Esophagus mucosa (tissue), 1 donor: Measurements from ENCODE around the gene MEIOB. TPM values are rescaled to one million over a fixed set of nuclear protein-coding genes. Genes with fewer than 3 reads are reported as not detected.
A peak's percentile ranks its signal among the peaks of the same experiment; 100 is the strongest.
"Not testable (repeated sequence)": the region's sequence is repeated elsewhere in the genome, so short reads cannot be mapped to it uniquely, and the experiment has no call there.

Experiments
- ATAC-seq: fragments of 200-7000 bp; cut with Tn5 transposase; one replicate; pipeline ENCODE4 v1.9.1; 2020
- total RNA-seq: library from RNA; stranded (reverse); gene quantifications from one replicate; pipeline ENCODE4 v1.2.4, GENCODE V29; 2023
- donor health status: DM: yes; HTN: yes; CAD: no.

The MEIOB gene
- total RNA-seq, result not detected

- ATAC-seq, result peak; percentile 54
These were observed at the start of gene MEIOB for GRCh38 chr16:1871974-1872635. Gene MEIOB (minus strand): TSS chr16:1872164. CDS start chr16:1868175, 3,989 bp downstream.

- ATAC-seq, result no peak
These were observed 48.8 kb upstream of the MEIOB start for GRCh38 chr16:1920727-1921171.

DNA sequence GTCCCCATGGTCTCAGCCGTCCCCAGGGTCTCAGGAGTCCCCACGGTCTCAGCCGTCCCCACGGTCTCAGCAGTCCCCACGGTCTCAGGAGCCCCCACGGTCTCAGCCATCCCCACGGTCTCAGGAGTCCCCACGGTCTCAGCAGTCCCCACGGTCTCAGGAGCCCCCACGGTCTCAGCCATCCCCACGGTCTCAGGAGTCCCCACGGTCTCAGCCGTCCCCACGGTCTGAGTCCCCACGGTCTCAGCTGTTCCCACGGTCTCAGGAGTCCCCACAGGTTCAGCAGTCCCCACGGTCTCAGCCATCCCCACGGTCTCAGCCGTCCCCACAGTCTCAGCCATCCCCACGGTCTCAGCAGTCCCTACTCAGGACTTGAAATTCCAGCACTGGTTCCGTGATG lies 48.2 kb upstream of the MEIOB start:
- ATAC-seq, result not testable (repeated sequence)

DNA sequence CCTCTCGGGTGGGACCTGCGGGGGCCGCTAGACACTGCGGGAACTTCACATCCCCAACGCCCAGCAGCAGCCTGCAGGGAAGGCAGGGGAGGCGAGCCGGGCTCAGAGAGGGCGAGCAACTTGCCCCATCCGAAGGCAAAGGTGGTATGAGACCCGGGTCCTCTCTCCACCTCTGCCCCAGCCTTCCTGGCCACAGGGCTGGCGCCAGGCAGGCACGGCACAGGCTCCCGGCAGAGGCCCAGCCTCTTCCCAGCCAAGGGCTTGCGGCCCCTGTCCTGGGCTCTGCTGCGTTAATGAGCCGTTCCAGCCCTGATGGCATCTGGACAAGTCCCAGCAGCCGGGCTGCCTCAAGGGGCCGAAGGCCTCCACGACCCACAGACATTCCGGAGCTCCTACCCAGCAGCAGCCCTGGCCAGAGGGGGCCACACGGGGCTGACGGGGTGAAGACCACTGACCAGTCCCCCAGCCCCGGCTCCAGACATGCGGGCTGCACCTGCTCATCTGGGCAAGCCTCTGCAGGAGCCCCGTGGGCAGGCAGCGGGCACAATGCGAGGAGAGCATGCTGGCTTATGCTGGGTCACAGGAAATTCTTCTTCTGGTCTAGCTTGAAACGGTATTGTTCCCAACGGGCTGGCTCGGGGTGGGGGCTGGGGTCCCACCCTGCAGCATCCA lies 47.5 kb upstream of the MEIOB start:
- ATAC-seq, result no peak

- ATAC-seq, result no peak
These were observed 46.7 kb upstream of the MEIOB start, which contains the start of gene HS3ST6 for GRCh38 chr16:1918351-1919326. Gene HS3ST6 (minus strand): TSS chr16:1918415. CDS start chr16:1918323, 92 bp downstream.

DNA sequence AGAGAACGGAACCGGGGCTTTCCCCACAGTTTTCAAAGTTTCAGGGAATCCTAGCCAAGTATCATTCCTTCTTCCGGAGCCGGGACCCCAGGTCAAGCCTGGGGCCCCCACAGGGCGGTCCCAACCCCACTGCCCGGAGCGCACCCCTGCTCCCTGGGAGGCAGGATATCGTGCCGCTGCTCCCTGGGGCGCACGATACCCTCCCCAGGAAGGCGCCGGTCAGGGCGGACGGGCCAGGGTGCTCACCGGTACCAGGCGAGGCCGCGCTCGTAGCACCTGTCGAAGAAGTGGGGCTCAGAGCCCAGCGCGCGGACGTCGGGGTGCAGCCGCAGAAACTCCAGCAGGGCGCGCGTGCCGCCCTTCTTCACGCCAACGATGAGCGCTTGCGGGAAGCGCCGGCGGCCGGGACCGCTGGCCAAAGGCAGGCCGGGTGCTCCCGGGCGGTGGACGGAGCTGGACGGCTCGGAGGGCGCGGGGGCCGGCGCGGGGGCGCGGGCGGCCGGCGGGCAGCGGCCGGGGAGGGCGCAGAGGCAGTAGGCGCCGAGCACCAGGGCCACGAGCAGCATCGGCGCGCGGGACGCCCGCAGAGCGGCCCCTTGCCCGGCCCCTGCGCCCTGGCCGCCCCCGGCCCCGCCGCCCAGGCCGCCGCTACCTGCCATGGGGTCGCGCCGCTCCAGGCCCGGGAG lies 45.8 kb upstream of the MEIOB start:
- no peak for ATAC-seq

DNA sequence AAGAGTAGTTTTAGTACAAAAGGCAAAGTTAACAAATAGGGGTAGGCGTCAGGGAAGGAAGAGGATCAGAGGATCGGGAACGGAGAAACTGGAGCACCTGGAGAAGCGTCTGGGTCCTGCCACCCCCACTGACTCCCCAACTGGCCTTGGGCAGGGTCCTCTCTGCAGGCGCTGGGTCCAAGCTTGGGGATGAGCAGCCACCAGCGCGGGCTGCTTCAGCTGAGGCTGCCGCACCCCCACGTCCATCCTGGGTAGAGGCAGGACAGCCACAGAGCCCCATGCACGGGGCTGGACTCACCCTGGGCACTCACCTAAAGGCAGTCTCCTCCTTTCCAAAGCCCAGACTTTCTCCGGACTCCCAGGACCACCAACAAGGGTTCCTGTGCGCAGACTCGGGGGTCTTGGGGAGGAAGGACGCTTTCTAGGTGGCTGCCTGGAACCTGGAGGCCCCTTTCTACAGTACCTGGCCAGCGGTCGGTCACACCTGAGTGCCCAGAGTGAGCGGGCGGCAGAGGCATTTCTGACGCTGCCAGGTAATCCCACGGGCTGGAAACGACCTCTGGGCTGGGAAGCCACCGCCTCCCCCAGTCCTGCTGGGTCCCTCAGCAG lies 45.2 kb upstream of the MEIOB start:
- ATAC-seq, result no peak

- ATAC-seq, result no peak
These were observed 44.7 kb upstream of the MEIOB start for GRCh38 chr16:1916640-1916990.

DNA sequence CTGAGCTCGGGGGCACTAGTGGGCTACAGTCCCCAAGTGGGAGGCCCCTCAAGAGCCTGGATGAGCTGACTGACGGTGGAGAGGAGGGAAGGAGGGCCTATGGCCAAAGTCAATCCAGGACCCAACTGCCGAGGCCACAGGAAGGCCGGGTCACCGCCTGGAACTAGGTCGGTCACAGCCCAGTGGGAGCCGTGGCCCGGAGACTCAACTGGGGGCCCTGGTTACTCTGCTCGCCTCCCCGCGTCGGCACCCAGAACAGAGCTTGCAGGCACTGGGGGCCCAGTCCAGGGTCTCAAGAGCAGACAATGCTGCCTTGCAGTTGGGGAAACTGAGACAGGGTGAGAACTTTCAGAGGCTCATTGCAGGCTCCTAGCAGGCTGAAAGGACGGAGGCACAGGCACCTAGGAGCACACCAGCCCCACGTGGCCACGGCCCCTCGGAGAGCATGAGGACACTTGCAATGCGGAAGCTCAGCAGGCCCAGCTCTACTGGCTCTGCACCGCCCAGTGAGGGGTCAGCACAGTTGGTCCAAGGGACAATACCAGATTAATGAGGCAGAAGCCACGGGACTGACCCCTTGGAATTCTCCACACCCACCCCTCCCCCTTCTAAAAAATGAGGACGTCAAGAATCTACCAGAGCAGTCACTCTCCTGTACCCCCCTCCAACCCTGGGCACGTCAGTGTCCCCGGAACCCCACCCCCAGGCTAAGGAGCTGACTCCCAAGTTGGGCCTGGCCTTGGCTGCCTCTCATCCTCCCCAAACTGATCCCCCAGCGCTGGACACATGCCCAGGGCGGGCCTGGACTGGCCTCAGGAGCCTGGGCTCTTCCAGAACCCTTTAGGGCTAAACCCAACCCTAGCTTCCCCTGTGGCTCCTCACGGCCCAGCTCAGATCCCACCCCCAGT lies 44.0 kb upstream of the MEIOB start:
- no peak for ATAC-seq

DNA sequence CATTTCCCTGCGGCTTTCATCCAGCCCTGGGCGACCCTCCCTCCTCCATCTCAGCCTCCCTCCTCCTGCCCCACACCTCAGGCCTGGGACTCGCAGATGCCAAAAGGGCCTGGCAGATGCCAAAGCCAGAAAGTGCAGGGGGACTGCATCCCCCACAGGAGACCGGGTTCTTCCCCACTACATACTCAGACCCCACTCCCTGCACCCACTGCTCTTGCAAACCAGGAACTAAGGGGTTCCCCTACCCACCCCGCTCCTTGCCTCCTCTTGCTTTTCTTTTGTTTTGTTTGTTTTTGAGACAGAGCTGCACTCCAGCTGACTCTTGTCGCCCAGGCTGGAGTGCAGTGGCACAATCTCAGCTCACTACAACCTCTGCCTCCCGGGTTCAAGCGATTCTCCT lies 43.0 kb upstream of the MEIOB start:
- ATAC-seq, result no peak

- no peak for ATAC-seq
These were observed 42.2 kb upstream of the MEIOB start for GRCh38 chr16:1914084-1914608.

DNA sequence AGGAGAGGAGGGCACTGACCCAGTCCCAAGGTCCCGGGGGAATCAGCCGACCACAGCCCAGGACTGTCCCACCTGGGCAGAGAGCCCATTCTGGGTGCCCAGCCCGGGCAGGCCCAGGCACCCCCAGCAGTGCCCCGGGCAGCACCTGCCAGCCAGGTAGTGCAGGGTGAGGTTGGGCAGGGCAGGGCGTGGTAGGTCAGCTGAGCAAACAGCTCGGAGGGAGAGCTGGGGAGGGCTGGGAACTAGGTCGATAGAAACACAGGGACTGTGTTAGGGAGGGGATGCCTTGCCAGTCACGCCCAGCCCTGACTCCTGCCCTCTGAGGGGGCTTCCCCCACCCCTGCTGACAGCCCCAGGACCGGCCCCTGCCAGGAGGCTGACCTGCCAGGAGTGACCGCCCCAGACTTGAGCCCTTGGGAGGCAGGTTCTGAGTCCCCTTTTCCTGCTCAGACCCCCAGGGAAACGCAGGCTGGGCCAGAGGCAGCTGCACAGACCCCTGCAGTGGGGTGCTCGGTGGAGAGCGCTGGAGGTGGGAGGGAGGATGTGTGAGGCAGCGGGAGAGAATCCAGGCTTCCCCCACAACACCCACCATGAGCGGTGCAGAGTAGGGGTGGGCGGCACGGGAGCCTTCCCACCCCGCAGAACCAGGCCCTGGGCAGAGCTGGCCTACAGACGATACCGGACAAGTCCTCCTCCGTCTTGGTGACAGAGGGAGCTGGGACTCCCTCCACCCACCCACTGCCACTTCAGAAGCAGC lies 41.5 kb upstream of the MEIOB start:
- ATAC-seq, result peak; percentile 92

GRCh38 chr16:1912215-1912543 lies 40.2 kb upstream of the MEIOB start:
- ATAC-seq, result no peak

DNA sequence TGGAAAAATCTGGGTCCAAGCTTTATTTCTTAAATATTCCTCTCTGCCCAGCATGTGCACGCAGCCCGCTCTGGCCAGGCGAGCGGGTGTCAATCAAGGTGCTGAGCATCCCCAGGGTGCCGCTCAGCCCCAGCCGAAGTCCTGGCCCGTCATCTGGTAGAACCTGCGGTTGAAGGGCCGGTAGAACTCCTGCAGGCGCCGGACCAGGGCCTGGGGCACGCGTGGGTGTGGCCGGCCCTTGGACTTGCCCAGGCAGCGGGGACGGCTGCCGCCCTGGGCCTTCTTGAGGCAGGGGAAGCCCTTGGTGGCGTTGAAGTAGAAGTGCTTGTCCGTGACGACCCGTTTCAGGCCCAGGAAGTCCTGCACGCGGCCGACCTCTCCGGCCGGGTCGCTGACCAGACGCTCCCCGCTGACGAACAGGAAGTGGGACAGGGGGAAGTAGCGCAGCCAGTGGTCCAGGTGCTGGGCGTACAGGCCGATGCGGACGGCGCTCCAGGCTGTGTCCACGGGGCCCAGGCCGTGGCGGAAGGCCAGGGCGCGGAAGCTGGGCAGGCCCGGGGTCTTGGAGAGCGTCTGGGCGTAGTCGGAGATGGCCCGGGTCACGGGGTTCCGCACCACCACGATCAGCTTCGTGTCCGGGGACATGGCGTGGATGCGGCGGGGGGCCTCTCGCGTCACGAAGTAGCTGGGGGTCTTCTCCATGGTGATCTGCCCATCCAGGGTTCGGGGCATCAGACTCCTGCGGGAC lies 39.7 kb upstream of the MEIOB start:
- no peak for ATAC-seq

GRCh38 chr16:1909561-1910231 lies 37.7 kb upstream of the MEIOB start:
- ATAC-seq, result no peak

GRCh38 chr16:1908983-1909382 lies 37.0 kb upstream of the MEIOB start:
- no peak for ATAC-seq

GRCh38 chr16:1908184-1908583 lies 36.2 kb upstream of the MEIOB start:
- ATAC-seq, result no peak

- no peak for ATAC-seq
These were observed 35.4 kb upstream of the MEIOB start for GRCh38 chr16:1907226-1907860.
